Stimulated activated CD4-positive, alpha-beta T cell treated with anti-CD3 and anti-CD28 coated beads, Interleukin-2, amount 100 ng/mL, for 4 hours (primary cell): ENCODE data around the gene CD83.

Experiments
- DNase-seq: peaks from one replicate; pipeline ENCODE4 v3.0.0-alpha.2; 2020; ENCODE audit warnings: low read depth

The CD83 gene

DNA sequence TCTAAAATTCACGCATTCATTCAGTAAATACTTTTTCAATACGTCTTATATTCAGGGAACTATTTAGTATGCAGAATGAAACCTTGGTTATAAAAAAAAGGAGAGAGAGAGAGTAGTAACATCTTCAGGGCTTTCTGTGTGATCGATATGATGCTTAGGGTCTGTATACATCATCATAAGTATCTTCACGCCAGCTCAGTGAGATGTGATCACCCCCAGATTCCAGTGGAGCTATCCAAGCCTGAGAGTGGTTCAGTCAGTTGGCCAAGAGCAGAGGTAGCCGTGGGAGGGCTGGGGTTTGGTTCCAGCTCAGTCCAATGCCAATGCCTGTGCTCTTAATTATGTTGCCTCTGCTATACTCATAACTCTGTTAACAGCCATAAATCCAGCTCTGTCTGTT lies 8.6 kb downstream of the CD83 start:
- no peak for DNase-seq

DNA sequence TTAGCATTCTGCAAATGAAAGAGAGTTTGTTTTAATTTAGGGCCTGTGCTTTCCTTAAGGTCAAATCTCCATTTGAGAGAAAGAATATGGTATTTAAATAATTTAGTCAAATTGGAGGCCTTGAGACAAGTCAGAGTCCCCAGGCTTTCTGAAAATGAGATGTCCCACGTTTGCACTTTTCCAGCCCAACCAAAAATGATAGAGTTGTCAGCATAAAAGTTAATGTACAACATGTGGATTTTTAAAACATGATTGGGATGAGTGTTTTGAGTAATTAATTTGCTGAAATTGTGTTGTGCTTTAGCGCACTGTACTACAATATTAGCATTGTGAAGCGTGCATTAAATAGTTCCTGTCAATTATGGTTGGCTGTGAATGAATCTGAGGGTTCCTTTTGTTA lies 10.0 kb downstream of the CD83 start:
- DNase-seq, result no peak

- DNase-seq, result no peak
Observed at GRCh38 chr6:14128012-14128411, 10.4 kb downstream of the CD83 start.

DNA sequence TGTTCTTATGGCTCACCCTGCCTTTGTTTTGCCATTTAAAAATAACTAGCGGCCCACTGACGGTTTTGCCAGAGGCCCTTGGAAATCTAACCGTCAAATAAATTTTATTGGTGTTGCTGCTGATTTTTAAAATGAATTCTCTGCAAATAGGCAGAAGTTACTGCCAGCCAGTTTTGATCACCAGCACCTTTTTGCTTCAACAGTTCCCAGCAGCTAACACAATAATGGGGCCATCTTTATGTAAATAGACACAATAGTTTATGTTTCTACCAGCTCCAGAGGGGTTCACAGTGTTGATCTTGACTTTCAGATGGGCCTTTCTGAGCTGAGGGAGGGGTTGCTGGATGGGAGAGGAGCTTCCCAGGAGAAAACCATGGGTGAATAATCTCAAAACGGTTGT lies 11.2 kb downstream of the CD83 start:
- no peak for DNase-seq

DNA sequence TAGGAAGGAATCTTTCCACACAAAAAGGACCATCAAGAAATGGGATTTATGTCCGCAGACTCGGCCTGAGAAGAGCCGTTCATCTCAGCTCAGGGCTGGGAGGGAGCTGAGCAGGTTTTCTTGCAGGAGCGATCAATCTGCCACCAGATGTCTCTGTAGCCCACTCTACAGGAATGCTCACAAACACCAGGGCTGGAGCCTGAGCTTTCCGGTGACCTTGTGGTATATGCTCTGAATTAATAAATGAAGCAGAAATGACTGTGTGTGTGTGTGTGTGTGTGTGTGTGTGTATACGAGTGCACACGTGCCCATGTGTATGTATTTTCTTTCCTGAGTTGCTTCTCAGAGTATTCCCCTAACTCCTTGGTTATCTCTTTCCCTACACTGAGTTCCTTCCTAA lies 12.0 kb downstream of the CD83 start:
- DNase-seq, result no peak

DNA sequence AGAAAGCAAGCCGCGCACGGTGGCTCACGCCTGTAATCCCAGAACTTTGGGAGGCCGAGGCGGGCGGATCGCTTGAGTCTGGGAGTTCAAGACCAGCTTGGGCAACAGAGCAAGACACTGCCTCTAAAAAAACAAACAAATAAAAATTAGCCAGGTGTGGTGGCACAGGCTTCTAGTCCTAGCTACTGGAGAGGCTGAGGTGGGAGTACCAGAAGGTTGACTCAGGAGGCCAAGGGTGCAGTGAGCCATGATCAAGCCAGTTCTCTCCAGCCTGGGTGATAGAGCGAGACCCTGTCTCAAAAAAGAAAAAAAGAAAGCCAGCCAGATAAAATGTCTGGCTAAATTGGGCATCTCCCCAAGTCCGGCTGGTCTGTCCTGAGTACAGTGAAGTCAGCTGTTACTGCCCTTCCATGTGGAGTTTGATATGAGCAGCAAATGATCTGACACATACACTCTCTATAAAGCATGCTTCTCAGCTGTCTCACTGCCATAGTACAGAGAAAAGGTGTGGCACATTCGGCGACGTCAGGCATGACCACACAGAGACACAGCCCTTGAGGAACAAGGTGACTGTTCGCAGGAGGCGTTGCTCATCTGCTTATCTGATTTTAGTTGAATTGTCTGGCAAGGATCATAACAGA lies 13.0 kb downstream of the CD83 start:
- DNase-seq, result no peak

DNA sequence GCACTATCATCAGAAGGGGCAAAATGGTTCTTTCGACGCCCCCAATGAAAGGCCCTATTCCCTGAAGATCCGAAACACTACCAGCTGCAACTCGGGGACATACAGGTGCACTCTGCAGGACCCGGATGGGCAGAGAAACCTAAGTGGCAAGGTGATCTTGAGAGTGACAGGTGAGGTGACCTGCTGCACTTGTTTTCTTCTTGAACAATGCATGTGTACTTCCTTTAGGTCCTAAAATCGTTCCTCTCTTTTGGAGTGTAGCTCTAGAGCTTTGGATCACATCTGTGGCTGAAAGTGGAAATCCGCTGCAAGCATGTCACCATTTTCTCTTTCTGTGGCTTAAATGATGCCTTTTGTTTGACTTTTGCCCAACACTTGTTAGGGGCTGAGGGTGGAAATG lies 14.0 kb downstream of the CD83 start:
- DNase-seq, result no peak

DNA sequence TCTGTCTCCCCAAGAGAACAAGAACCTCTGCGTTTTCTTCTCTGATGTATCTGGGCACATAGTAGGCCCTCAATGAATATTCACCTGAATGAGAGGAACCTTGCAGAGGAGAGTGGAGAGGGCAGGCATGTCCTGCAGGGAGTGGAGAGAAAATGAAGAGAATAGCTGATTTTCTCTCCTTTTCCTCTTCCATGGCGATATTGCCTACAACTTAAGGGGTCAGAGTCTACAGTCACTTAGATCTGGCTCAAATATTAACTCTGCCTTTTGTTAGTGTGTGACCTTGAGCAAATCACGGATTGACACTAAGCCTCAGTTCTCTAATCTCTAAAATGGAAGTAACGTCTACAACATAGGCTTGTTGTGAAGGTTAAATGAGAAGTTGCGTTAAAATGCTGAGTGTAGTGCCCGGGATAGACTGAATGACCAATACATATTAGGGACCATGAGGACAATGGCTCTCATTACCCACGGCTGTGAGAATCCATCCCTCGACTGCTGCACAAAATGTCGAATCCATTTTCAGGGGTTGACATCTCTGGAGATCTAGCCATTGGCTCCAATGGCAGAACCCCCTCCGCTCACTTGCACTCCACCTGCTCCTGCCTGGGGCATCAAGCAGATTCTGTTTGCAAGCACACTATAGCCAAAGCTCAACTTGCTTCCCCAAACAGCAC lies 14.8 kb downstream of the CD83 start:
- no peak for DNase-seq

GRCh38 chr6:14132921-14133275 lies 15.3 kb downstream of the CD83 start:
- no peak for DNase-seq

- DNase-seq, result no peak
Observed at GRCh38 chr6:14134211-14134910, 16.8 kb downstream of the CD83 start.

DNA sequence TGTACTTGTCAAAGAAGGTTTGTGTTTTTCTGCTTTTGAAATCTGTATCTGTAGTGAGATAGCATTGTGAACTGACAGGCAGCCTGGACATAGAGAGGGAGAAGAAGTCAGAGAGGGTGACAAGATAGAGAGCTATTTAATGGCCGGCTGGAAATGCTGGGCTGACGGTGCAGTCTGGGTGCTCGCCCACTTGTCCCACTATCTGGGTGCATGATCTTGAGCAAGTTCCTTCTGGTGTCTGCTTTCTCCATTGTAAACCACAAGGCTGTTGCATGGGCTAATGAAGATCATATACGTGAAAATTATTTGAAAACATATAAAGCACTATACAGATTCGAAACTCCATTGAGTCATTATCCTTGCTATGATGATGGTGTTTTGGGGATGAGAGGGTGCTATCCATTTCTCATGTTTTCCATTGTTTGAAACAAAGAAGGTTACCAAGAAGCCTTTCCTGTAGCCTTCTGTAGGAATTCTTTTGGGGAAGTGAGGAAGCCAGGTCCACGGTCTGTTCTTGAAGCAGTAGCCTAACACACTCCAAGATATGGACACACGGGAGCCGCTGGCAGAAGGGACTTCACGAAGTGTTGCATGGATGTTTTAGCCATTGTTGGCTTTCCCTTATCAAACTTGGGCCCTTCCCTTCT lies 18.4 kb downstream of the CD83 start:
- no peak for DNase-seq

GRCh38 chr6:14138701-14139215 lies 21.2 kb downstream of the CD83 start:
- DNase-seq, result no peak

GRCh38 chr6:14141351-14142062 lies 23.9 kb downstream of the CD83 start:
- DNase-seq, result no peak

DNA sequence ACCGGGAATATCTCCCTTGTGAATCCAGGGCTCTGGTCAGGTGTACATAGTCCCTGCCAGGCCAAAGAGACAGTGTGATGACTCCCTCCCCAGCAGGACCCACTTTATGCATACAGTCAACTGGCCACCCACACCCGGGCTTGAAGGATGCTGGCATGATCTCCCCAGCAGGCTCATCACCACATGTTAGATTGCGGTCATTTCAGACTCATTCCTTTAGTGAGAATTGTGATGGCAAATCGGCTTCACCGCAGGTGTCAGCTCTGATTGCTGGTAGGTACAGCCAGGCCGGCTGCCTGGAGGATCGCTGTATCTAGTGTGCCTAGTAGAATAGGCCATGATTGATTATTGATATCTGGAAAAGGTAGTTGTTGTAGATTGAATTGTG lies 24.5 kb downstream of the CD83 start:
- no peak for DNase-seq

- DNase-seq, result no peak
Observed at GRCh38 chr6:14142511-14143223, 25.1 kb downstream of the CD83 start.

- DNase-seq, result no peak
Observed at GRCh38 chr6:14143305-14143704, 25.7 kb downstream of the CD83 start.

DNA sequence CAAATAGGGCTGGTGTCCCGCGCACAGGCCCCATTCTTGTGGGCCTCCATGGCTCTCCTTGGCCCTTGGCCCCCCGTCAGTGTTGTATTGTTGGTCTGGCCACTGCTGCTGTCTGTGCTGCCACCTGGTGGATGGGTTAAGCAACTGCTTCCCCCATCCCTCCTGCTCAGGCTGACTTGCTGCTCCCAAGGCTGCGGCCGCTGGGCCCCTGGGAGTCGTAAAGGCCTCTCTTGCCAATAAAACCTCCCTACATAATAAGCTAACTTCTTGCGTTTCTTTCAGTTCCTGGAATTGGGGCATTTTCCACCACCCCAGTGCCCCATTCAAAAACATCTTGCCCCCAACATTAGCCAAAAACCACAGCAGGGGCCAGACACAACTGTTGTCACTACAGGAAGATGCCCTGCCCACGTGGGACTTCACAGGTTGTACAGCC lies 27.1 kb downstream of the CD83 start:
- peak; percentile 63 for DNase-seq

DNA sequence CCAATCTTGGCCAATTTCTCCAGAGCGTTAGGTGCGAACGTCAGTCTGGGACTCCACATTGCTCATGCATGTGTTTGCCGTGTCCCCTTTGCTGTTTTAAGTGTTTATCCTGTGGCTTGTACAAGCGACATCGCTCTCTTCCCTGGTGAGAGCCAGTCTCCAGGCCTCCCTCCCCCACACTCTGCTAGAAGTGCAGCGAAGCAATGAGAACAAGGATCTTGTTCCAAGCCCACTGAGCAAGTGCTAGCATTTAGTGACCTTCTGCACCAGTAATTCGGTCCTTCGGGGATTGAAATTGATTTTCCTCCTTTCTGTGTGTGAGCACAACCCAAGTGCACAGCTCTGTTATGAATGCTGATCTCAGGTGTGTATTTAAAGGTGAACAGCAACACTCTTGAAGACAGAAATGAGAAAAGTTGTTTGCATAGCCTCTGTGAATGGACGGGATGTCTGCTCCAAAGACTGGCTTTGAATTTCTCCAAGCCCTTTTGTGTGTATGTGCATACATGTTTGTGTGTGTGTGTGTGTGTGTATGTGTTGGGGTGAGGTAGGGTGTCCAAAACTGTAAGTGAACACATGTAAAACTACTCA lies 29.0 kb downstream of the CD83 start:
- no peak for DNase-seq

DNA sequence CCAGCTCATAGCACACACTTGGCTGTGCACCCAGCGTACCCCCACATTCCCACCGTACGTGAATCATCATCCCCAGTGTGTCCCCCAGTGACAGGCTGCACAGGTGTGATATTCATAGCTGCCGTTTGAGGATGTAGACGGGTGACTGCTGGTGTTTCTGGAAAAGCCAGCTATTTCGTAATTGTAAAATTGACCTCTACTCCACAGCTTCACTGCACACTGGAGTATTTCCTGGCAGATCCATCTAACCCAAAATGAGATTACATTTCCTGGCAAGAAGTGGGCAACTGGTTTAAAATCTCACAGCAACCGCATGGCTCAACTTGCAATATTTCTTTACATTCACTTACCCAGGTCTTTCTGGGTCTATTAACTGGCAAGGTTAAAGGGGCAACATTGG lies 30.3 kb downstream of the CD83 start:
- no peak for DNase-seq

DNA sequence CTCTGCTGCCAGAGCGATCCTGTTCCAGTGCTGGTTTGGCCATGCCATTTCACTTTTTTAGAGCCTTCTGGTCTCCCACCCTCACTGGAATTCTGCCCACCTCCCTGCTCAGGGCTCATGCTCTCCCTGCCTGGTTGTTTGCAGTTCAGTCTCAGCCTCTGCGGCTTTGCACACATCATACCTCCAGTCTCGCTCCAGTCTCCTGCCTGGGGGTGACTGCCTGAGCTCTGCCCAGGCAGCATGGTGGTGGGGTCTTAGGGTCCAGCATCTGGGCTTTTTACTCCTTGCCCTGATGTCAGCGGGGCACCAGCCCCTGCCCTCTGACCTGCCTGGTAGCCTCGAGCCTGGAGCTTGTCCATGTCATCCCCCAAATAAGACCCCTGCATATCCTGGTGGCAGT lies 30.9 kb downstream of the CD83 start:
- no peak for DNase-seq

- DNase-seq, result no peak
Observed at GRCh38 chr6:14149053-14149738, 31.6 kb downstream of the CD83 start.
